Measurements from ENCODE around the gene SLC1A7. TPM values are rescaled to one million over a fixed set of nuclear protein-coding genes. Genes with fewer than 3 reads are reported as not detected.
A peak's percentile ranks its signal among the peaks of the same experiment; 100 is the strongest.

Gene SLC1A7
- total and polyA plus RNA-seq, 2 of the 13 experiments (the other 11 are each of a cell fraction or from before 2014, with no cell fraction given), result 0.04 to 2.0 TPM

DNA sequence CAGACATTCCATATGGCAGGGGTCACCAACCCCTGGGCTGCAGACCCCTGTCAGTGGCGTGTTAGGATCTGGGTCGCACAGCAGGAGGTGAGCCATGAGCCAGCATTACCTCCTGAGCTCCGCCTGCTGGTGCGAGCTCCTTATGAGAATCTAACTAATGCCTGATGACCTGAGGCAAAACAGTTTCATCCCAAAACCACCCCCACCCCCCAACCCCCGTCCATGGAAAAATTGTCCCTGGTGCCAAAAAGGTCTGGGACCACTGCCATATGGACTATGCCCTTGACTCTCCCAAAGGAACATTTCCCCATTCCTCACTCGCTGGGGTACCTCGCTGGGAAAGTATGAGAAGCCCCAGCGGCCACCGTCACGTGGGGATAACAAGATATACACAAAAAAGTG is 47.8 kb upstream of the SLC1A7 start:
- no peak for DNase-seq (ENCODE audit: low spot score)
- Histone ChIP-seq H3K9ac (ENCODE audit: insufficient read depth, low read depth, low read length) (peak overlapping the region; percentile 34; the same call in 1 of the 2 replicates), H3K4me1 (ENCODE audit: insufficient read depth, low read length) (peaks cover 70% of the 10 kb centered on the region), H3K27ac (ENCODE audit: extremely low read length, insufficient read depth, low read length) (no peak overlapping the region), H3K9me3 (ENCODE audit: low read length) (no peaks in the 10 kb centered on the region), H3K36me3 (replicated peaks in 1 of 2; ENCODE audit: control insufficient read depth in 1 of 2, insufficient read depth in 2 of 2, low read length in 2 of 2) (no peaks in the 10 kb centered on the region), H3K79me2 (ENCODE audit: insufficient read depth, low read length) (no peaks in the 10 kb centered on the region), H4K20me1 (ENCODE audit: insufficient read depth, low read length) (no peaks in the 10 kb centered on the region), H3K4me2 (ENCODE audit: low read depth, low read length) (peak overlapping the region; percentile 85), H3K27me3 (ENCODE audit: control insufficient read depth in 1 of 2, insufficient read depth in 2 of 2, low read length in 2 of 2) (no peaks in the 10 kb centered on the region), H3K4me3 (replicated peaks in 1 of 3; ENCODE audit: insufficient read depth in 1 of 3, low read depth in 2 of 3, low read length in 3 of 3) (peak overlapping the region; percentile 29 to 56 (median 41); a peak in 5 of 6 replicates), H2AFZ (ENCODE audit: low read length) (peak overlapping the region; percentile 88)
- in situ Hi-C loops (cut with HindIII; ENCODE audit: extremely low pct_ligation_motif_present, low pct_unique_long_range_greater_than_20kb), result no loop called here
- ChIA-PET CTCF (ENCODE audit: low intra/inter-chr PET ratio, low total read pairs) (interaction anchor here (1.3 kb wide), 1 partner anchor 285 kb away, joined by 4 read pairs; no protein-coding TSS in a partner anchor), POLR2A (interaction anchor here (0.7 to 1.4 kb wide), 9 partner anchors 15 to 1010 kb away, joined by 3 to 5 read pairs (median 3); partner anchors contain the start of genes CYB5RL, CZIB, ECHDC2 and MRPL37)
- intact Hi-C loops (cut with micrococcal nuclease; ENCODE audit: unreplicated experiment), result no loop called here
- peak; percentile 82 for ATAC-seq
- BruUV-seq (replicated peaks), result no TSS peak
- FAIRE-seq, result no peak
- 9% methylated on average over 8 of the region's 10 CpGs for WGBS (ENCODE audit: low lambda C conversion rate)
- TF ChIP-seq PHF21A (CRISPR knock-in tag; IDR thresholded peaks at IDR 0.05), result peak; percentile 44; the same call in 1 of the 2 replicates
- no peak for TF ChIP-seq SALL1 (CRISPR knock-in tag; IDR thresholded peaks at IDR 0.05)
- TF ChIP-seq TBX2 (CRISPR knock-in tag; IDR thresholded peaks at IDR 0.05; ENCODE audit: borderline replicate concordance), result no peak
- no peak for TF ChIP-seq KLF16 (CRISPR knock-in tag; IDR thresholded peaks at IDR 0.05)
- TF ChIP-seq STAG1 (CRISPR knock-in tag; IDR thresholded peaks at IDR 0.05), result peak; percentile 47
- 0 out of 2 replicates have a peak, but pooled peaks have one; percentile 20 for TF ChIP-seq ZGPAT (CRISPR knock-in tag; IDR thresholded peaks at IDR 0.05)
- no peak for TF ChIP-seq ZNF713 (CRISPR knock-in tag; IDR thresholded peaks at IDR 0.05)
- TF ChIP-seq, protein P1, sequence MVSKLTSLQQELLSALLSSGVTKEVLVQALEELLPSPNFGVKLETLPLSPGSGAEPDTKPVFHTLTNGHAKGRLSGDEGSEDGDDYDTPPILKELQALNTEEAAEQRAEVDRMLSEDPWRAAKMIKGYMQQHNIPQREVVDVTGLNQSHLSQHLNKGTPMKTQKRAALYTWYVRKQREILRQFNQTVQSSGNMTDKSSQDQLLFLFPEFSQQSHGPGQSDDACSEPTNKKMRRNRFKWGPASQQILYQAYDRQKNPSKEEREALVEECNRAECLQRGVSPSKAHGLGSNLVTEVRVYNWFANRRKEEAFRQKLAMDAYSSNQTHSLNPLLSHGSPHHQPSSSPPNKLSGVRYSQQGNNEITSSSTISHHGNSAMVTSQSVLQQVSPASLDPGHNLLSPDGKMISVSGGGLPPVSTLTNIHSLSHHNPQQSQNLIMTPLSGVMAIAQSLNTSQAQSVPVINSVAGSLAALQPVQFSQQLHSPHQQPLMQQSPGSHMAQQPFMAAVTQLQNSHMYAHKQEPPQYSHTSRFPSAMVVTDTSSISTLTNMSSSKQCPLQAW (CRISPR knock-in tag; IDR thresholded peaks at IDR 0.05), result no peak
- TF ChIP-seq, protein P2, sequence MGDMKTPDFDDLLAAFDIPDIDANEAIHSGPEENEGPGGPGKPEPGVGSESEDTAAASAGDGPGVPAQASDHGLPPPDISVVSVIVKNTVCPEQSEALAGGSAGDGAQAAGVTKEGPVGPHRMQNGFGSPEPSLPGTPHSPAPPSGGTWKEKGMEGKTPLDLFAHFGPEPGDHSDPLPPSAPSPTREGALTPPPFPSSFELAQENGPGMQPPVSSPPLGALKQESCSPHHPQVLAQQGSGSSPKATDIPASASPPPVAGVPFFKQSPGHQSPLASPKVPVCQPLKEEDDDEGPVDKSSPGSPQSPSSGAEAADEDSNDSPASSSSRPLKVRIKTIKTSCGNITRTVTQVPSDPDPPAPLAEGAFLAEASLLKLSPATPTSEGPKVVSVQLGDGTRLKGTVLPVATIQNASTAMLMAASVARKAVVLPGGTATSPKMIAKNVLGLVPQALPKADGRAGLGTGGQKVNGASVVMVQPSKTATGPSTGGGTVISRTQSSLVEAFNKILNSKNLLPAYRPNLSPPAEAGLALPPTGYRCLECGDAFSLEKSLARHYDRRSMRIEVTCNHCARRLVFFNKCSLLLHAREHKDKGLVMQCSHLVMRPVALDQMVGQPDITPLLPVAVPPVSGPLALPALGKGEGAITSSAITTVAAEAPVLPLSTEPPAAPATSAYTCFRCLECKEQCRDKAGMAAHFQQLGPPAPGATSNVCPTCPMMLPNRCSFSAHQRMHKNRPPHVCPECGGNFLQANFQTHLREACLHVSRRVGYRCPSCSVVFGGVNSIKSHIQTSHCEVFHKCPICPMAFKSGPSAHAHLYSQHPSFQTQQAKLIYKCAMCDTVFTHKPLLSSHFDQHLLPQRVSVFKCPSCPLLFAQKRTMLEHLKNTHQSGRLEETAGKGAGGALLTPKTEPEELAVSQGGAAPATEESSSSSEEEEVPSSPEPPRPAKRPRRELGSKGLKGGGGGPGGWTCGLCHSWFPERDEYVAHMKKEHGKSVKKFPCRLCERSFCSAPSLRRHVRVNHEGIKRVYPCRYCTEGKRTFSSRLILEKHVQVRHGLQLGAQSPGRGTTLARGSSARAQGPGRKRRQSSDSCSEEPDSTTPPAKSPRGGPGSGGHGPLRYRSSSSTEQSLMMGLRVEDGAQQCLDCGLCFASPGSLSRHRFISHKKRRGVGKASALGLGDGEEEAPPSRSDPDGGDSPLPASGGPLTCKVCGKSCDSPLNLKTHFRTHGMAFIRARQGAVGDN (CRISPR knock-in tag; IDR thresholded peaks at IDR 0.05), result peak; percentile 31; the same call in 1 of the 2 replicates
- TF ChIP-seq ZKSCAN5 (CRISPR knock-in tag; IDR thresholded peaks at IDR 0.05), result peak; percentile 95
- TF ChIP-seq, protein P3, sequence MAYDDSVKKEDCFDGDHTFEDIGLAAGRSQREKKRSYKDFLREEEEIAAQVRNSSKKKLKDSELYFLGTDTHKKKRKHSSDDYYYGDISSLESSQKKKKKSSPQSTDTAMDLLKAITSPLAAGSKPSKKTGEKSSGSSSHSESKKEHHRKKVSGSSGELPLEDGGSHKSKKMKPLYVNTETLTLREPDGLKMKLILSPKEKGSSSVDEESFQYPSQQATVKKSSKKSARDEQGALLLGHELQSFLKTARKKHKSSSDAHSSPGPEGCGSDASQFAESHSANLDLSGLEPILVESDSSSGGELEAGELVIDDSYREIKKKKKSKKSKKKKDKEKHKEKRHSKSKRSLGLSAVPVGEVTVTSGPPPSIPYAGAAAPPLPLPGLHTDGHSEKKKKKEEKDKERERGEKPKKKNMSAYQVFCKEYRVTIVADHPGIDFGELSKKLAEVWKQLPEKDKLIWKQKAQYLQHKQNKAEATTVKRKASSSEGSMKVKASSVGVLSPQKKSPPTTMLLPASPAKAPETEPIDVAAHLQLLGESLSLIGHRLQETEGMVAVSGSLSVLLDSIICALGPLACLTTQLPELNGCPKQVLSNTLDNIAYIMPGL (CRISPR knock-in tag; IDR thresholded peaks at IDR 0.05; ENCODE audit: borderline replicate concordance in 1 of 2, low read depth in 1 of 2), result 0 out of 4 replicates have a peak, but pooled peaks have one; percentile 4 to 15
- no peak for TF ChIP-seq CREB1 (IDR thresholded peaks at IDR 0.05)
- TF ChIP-seq CREB1 (CRISPR knock-in tag; IDR thresholded peaks at IDR 0.05), result 0 out of 2 replicates have a peak, but pooled peaks have one; percentile 15

All from HepG2 (cell line).